ENCODE data around the gene HOXC5. TPM values are rescaled to one million over a fixed set of nuclear protein-coding genes. Genes with fewer than 3 reads are reported as not detected.

The HOXC5 gene
- total RNA-seq, 1 donor from 2014 or later: 2.7 TPM

DNA sequence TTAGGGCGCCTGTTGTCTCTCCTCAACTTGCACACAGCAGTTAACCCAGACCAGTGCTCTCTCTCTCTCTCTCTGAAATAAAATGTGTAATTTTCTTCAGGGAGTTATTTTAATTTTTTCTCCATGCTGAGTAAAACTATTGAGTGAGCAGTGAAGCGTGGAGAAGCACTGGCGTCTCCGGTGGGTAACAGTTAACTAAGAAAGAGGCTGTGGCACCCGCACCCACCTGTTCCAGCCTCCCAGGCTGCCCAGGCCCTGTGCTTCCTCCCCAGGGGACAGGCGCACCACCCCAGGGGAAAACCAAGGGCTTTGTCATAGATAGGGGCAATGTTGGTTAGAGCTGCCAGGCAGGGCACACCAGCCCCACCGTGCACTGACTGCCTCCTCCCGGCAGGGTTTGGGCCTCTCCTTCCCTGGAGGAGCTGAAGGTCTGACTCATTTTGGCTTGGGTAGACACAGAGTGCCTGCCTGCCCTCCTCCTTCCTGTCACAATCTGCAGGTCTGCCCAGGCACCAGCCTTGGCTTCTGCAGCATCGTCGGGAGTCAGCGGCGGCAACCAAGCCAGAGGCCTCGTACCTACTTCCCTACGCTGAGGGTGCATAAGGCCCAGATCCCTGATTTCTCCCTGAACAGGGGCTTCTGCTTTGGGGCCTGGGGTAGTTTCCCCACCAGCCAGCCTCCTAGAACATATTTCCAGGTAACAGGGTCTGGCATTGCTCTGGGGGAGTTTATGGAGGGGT, 3.9 kb downstream of the HOXC5 start:
- Mint-ChIP-seq H3K9me3 (ENCODE audit: low read depth) (no peaks in the 10 kb centered on the region), H3K27me3 (peaks cover 86% of the 10 kb centered on the region), H3K4me1 (ENCODE audit: low read depth) (peaks cover 13% of the 10 kb centered on the region), H3K36me3 (ENCODE audit: insufficient read depth) (no peaks in the 10 kb centered on the region), H3K4me3 (ENCODE audit: low read depth) (no peak overlapping the region), H3K27ac (no peak overlapping the region)
- DNase-seq (ENCODE audit: low spot score, unreplicated experiment): no peak
- TF ChIP-seq, protein P1, sequence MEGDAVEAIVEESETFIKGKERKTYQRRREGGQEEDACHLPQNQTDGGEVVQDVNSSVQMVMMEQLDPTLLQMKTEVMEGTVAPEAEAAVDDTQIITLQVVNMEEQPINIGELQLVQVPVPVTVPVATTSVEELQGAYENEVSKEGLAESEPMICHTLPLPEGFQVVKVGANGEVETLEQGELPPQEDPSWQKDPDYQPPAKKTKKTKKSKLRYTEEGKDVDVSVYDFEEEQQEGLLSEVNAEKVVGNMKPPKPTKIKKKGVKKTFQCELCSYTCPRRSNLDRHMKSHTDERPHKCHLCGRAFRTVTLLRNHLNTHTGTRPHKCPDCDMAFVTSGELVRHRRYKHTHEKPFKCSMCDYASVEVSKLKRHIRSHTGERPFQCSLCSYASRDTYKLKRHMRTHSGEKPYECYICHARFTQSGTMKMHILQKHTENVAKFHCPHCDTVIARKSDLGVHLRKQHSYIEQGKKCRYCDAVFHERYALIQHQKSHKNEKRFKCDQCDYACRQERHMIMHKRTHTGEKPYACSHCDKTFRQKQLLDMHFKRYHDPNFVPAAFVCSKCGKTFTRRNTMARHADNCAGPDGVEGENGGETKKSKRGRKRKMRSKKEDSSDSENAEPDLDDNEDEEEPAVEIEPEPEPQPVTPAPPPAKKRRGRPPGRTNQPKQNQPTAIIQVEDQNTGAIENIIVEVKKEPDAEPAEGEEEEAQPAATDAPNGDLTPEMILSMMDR (IDR thresholded peaks at IDR 0.05; ENCODE audit: unreplicated experiment): no peak

GRCh38 chr12:54037360-54038283, 4.8 kb downstream of the HOXC5 start:
- TF ChIP-seq, protein P1 (IDR thresholded peaks at IDR 0.05; ENCODE audit: unreplicated experiment): no peak
- DNase-seq (ENCODE audit: low spot score, unreplicated experiment): no peak
- Mint-ChIP-seq H3K36me3 (ENCODE audit: insufficient read depth) (no peaks in the 10 kb centered on the region), H3K27me3 (peaks cover 85% of the 10 kb centered on the region), H3K4me3 (ENCODE audit: low read depth) (no peak overlapping the region), H3K4me1 (ENCODE audit: low read depth) (peaks cover 13% of the 10 kb centered on the region), H3K9me3 (ENCODE audit: low read depth) (no peaks in the 10 kb centered on the region), H3K27ac (no peak overlapping the region)

GRCh38 chr12:54038284-54038870, 5.5 kb downstream of the HOXC5 start:
- peaks cover 12% of the 10 kb centered on the region for H3K4me1 Mint-ChIP-seq (ENCODE audit: low read depth)
- no peaks in the 10 kb centered on the region for H3K36me3 Mint-ChIP-seq (ENCODE audit: insufficient read depth)
- peaks cover 89% of the 10 kb centered on the region for H3K27me3 Mint-ChIP-seq
- peak overlapping the region; percentile 24 for H3K4me3 Mint-ChIP-seq (ENCODE audit: low read depth)
- no peaks in the 10 kb centered on the region for H3K9me3 Mint-ChIP-seq (ENCODE audit: low read depth)
- TF ChIP-seq, protein P1 (IDR thresholded peaks at IDR 0.05; ENCODE audit: unreplicated experiment): no peak
- no peak for DNase-seq (ENCODE audit: low spot score, unreplicated experiment)
- H3K27ac Mint-ChIP-seq: no peak overlapping the region

GRCh38 chr12:54038871-54039414, 6.1 kb downstream of the HOXC5 start:
- H3K27ac Mint-ChIP-seq: no peak overlapping the region
- H3K4me3 Mint-ChIP-seq (ENCODE audit: low read depth): no peak overlapping the region
- DNase-seq (ENCODE audit: low spot score, unreplicated experiment): no peak
- H3K9me3 Mint-ChIP-seq (ENCODE audit: low read depth): no peaks in the 10 kb centered on the region
- H3K36me3 Mint-ChIP-seq (ENCODE audit: insufficient read depth): no peaks in the 10 kb centered on the region
- TF ChIP-seq, protein P1 (IDR thresholded peaks at IDR 0.05; ENCODE audit: unreplicated experiment): no peak
- H3K27me3 Mint-ChIP-seq: peaks cover 92% of the 10 kb centered on the region
- peaks cover 12% of the 10 kb centered on the region for H3K4me1 Mint-ChIP-seq (ENCODE audit: low read depth)
